Measurements from ENCODE around the gene AKAP12.

DNA sequence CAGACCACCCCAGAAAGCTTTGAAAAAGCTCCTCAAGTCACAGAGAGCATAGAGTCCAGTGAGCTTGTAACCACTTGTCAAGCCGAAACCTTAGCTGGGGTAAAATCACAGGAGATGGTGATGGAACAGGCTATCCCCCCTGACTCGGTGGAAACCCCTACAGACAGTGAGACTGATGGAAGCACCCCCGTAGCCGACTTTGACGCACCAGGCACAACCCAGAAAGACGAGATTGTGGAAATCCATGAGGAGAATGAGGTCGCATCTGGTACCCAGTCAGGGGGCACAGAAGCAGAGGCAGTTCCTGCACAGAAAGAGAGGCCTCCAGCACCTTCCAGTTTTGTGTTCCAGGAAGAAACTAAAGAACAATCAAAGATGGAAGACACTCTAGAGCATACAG, 112.0 kb downstream of the AKAP12 start:
- no peak for TF ChIP-seq ELF4 (IDR thresholded peaks at IDR 0.05)
- TF ChIP-seq TARDBP (IDR thresholded peaks at IDR 0.05) = no peak
- no peak for TF ChIP-seq SP1 (IDR thresholded peaks at IDR 0.05)
- TF ChIP-seq FOXA1 (IDR thresholded peaks at IDR 0.05) = no peak
- no peak for TF ChIP-seq CTBP1 (IDR thresholded peaks at IDR 0.05; ENCODE audit: borderline replicate concordance)
- TF ChIP-seq HDGF (IDR thresholded peaks at IDR 0.05; ENCODE audit: borderline replicate concordance) = no peak

Data from HEK293T (cell line).